ENCODE results near the gene MAP4K4.
"Not testable (repeated sequence)": the region's sequence is repeated elsewhere in the genome, so short reads cannot be mapped to it uniquely, and the experiment has no call there.

MAP4K4 gene

DNA sequence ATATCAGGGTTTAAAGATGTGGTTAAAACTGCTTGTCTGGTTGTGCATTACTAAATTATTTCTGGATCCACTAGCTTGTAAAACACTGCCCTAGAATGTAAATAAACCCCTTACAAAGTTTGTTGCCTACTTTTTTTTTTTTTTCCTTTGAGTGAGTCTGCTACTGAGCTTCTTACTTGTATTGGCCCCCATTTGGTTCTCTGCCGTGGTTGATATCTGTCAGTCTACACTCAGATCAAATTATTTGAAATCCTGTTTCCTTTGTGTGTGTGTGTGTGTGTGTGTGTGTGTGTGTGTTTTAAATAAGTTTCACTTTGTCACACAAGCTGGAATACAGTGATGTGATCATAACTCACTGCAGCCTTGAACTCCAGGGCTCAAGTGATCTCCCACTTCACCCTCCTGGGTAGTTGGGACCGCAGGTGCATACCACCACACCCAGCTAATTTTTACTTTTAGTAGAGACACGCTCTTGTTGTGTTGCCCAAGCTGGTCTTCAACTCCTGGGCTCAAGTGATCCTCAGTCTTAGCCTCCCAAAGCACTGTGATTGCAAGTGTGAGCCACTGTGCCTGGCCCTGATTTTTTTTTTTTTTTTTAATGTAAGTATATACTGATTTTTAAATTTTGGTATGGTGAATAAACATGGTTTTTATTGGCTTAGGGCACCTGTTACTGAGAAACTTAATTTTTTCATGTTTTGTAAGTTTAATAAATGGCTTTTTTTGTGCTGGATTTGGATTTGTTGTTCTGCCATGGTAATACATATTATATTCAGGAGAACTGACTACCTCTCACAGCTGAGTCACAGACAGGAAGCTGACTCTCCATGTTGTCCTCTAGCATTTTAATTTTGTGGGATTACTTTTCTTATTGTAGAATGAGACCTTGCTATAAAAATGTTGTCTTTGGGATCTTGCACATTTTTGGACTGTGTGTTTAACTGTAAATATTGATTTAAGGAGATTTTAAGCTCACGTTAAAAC, 48.5 kb downstream of the MAP4K4 start:
- TF ChIP-seq EZH2phosphoT487 (conservative IDR thresholded peaks at IDR 0.05; ENCODE audit: low read length): no peak
- TF ChIP-seq, protein P1, sequence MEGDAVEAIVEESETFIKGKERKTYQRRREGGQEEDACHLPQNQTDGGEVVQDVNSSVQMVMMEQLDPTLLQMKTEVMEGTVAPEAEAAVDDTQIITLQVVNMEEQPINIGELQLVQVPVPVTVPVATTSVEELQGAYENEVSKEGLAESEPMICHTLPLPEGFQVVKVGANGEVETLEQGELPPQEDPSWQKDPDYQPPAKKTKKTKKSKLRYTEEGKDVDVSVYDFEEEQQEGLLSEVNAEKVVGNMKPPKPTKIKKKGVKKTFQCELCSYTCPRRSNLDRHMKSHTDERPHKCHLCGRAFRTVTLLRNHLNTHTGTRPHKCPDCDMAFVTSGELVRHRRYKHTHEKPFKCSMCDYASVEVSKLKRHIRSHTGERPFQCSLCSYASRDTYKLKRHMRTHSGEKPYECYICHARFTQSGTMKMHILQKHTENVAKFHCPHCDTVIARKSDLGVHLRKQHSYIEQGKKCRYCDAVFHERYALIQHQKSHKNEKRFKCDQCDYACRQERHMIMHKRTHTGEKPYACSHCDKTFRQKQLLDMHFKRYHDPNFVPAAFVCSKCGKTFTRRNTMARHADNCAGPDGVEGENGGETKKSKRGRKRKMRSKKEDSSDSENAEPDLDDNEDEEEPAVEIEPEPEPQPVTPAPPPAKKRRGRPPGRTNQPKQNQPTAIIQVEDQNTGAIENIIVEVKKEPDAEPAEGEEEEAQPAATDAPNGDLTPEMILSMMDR (IDR thresholded peaks at IDR 0.05; ENCODE audit: insufficient read depth, low read length, poor library complexity, severe bottlenecking): no peak
- Histone ChIP-seq H3K4me3 (ENCODE audit: insufficient read depth, low read length, poor library complexity, severe bottlenecking) (no peak overlapping the region), H4K20me1 (ENCODE audit: low read depth, low read length) (peaks cover 10% of the 10 kb centered on the region), H3K27me3 (ENCODE audit: low read length) (no peaks in the 10 kb centered on the region), H3K27ac (ENCODE audit: low read depth, low read length) (no peak overlapping the region), H3F3A (ENCODE audit: insufficient read depth) (no peaks in the 10 kb centered on the region), H3K79me2 (ENCODE audit: insufficient read depth, low read length) (peaks cover 80% of the 10 kb centered on the region), H3K9me2 (replicated peaks; ENCODE audit: insufficient read depth, low read length) (no peaks in the 10 kb centered on the region), H3K9me3 (ENCODE audit: insufficient read depth, low read length) (no peaks in the 10 kb centered on the region), H2AFZ (ENCODE audit: low read depth, low read length, severe bottlenecking) (no peak overlapping the region), H3K36me3 (ENCODE audit: low read length) (peaks cover 6% of the 10 kb centered on the region; the same call in 1 of the 2 replicates), H3K9ac (ENCODE audit: low read length) (no peak overlapping the region), H3K4me2 (ENCODE audit: low read depth, low read length, poor library complexity, severe bottlenecking) (peak overlapping the region; percentile 18)

DNA sequence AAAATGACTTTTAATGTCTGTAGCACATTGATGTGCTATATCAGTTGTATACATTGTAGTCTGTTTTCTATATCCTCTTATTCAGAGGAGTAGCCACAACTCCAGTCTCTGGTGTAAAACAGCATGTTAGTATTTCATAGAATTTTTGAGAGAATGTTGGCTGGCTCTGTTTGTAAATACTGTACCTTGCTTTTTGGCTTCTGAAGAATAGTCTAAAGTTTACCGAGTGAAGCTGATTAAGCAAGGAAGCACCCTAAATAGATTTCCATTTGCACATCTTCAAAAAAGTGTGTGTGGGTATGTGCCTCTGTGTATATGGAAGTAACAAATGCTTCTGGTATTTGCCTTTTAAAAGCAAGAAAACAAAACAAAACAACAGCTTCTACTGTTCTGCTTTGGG, 50.5 kb downstream of the MAP4K4 start:
- H3K9ac ChIP-seq (ENCODE audit: low read length): no peak overlapping the region
- no peaks in the 10 kb centered on the region for H3K9me3 ChIP-seq (ENCODE audit: insufficient read depth, low read length)
- TF ChIP-seq, protein P1 (IDR thresholded peaks at IDR 0.05; ENCODE audit: insufficient read depth, low read length, poor library complexity, severe bottlenecking): no peak
- no peaks in the 10 kb centered on the region for H3K9me2 ChIP-seq (replicated peaks; ENCODE audit: insufficient read depth, low read length)
- no peak overlapping the region for H3K4me3 ChIP-seq (ENCODE audit: insufficient read depth, low read length, poor library complexity, severe bottlenecking)
- H3F3A ChIP-seq (ENCODE audit: insufficient read depth): peaks cover 18% of the 10 kb centered on the region
- H3K4me2 ChIP-seq (ENCODE audit: low read depth, low read length, poor library complexity, severe bottlenecking): no peak overlapping the region
- H2AFZ ChIP-seq (ENCODE audit: low read depth, low read length, severe bottlenecking): no peak overlapping the region
- peaks cover 6% of the 10 kb centered on the region; the same call in 1 of the 2 replicates for H3K36me3 ChIP-seq (ENCODE audit: low read length)
- peaks cover 81% of the 10 kb centered on the region for H3K79me2 ChIP-seq (ENCODE audit: insufficient read depth, low read length)
- no peak overlapping the region for H3K27ac ChIP-seq (ENCODE audit: low read depth, low read length)
- no peaks in the 10 kb centered on the region for H3K27me3 ChIP-seq (ENCODE audit: low read length)
- H4K20me1 ChIP-seq (ENCODE audit: low read depth, low read length): peaks cover 10% of the 10 kb centered on the region

DNA sequence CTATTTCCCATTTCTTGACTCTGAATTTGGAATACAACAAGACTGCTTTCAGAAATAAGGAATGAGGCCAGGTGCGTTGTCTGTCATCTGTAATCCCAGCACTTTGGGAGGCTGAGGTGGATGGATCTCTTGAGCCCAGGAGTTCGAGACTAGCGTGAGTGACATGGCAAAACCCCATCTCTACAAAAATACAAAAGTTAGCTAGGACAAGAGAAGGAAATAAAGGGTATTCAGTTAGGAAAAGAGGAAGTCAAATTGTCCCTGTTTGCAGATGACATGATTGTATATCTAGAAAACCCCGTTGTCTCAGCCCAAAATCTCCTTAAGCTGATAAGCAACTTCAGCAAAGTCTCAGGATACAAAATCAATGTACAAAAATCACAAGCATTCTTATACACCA, 51.0 kb downstream of the MAP4K4 start:
- not testable (repeated sequence) for H3K9ac ChIP-seq (ENCODE audit: low read length); H3K27me3 ChIP-seq (ENCODE audit: low read length); H3K36me3 ChIP-seq (ENCODE audit: low read length); H3K9me3 ChIP-seq (ENCODE audit: insufficient read depth, low read length); H3K4me2 ChIP-seq (ENCODE audit: low read depth, low read length, poor library complexity, severe bottlenecking); H4K20me1 ChIP-seq (ENCODE audit: low read depth, low read length); H2AFZ ChIP-seq (ENCODE audit: low read depth, low read length, severe bottlenecking); H3K9me2 ChIP-seq (replicated peaks; ENCODE audit: insufficient read depth, low read length); H3K27ac ChIP-seq (ENCODE audit: low read depth, low read length); H3K4me3 ChIP-seq (ENCODE audit: insufficient read depth, low read length, poor library complexity, severe bottlenecking)
- Histone ChIP-seq H3F3A (ENCODE audit: insufficient read depth) (peaks cover 22% of the 10 kb centered on the region), H3K79me2 (ENCODE audit: insufficient read depth, low read length) (peaks cover 81% of the 10 kb centered on the region)

DNA sequence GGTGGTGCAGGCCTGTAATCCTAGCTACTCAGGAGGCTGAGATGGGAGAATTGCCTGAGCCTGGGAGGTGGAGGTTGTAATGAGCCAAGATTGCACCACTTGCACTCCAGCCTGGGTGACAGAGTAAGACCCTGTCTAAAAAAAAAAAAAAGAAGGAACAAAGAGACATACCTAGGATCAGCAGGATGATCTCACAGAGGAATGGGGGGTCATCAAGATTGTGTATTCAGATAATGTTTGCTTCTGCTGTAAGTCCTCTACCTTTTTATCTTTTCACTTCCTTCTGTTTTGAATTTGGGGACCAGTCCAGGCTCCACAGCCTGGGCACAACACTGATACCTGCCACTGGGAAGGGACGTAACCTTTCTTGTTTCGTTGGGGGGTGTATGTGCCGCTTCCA, 53.2 kb downstream of the MAP4K4 start:
- peaks cover 2% of the 10 kb centered on the region for H4K20me1 ChIP-seq (ENCODE audit: low read depth, low read length)

More for the DNA sequence above, 53.2 kb downstream of the MAP4K4 start:
- H2AFZ ChIP-seq (ENCODE audit: low read depth, low read length, severe bottlenecking): no peak overlapping the region
- peak overlapping the region; percentile 92 for H3K27ac ChIP-seq (ENCODE audit: low read depth, low read length)
- H3K79me2 ChIP-seq (ENCODE audit: insufficient read depth, low read length): peaks cover 81% of the 10 kb centered on the region
- H3F3A ChIP-seq (ENCODE audit: insufficient read depth): peaks cover 42% of the 10 kb centered on the region
- H3K9me2 ChIP-seq (replicated peaks; ENCODE audit: insufficient read depth, low read length): no peaks in the 10 kb centered on the region
- H3K9ac ChIP-seq (ENCODE audit: low read length): no peak overlapping the region; the same call in 1 of the 2 replicates
- H3K4me2 ChIP-seq (ENCODE audit: low read depth, low read length, poor library complexity, severe bottlenecking): peak overlapping the region; percentile 78
- no peaks in the 10 kb centered on the region for H3K27me3 ChIP-seq (ENCODE audit: low read length)
- no peaks in the 10 kb centered on the region for H3K9me3 ChIP-seq (ENCODE audit: insufficient read depth, low read length)
- no peak for TF ChIP-seq EZH2phosphoT487 (conservative IDR thresholded peaks at IDR 0.05; ENCODE audit: low read length)
- TF ChIP-seq, protein P1 (IDR thresholded peaks at IDR 0.05; ENCODE audit: insufficient read depth, low read length, poor library complexity, severe bottlenecking): no peak
- H3K4me3 ChIP-seq (ENCODE audit: insufficient read depth, low read length, poor library complexity, severe bottlenecking): no peak overlapping the region
- peaks cover 6% of the 10 kb centered on the region; the same call in 1 of the 2 replicates for H3K36me3 ChIP-seq (ENCODE audit: low read length)
